ENCODE data around the gene CD300A.

Gene CD300A

GRCh38 chr17:74480290-74480689 is 13.9 kb downstream of the CD300A start:
- no peaks in the 10 kb centered on the region for H3K9me2 ChIP-seq (replicated peaks; ENCODE audit: control insufficient read depth, low read length)
- no peak for TF ChIP-seq CTCF (IDR thresholded peaks at IDR 0.05; ENCODE audit: low read depth, low read length, poor library complexity, severe bottlenecking)
- no peak for TF ChIP-seq EZH2phosphoT487 (IDR thresholded peaks at IDR 0.05; ENCODE audit: borderline replicate concordance, low read length)
- no peaks in the 10 kb centered on the region; the same call in 1 of the 2 replicates for H3K27me3 ChIP-seq (ENCODE audit: control insufficient read depth, low read length)
- no peaks in the 10 kb centered on the region for H4K20me1 ChIP-seq (ENCODE audit: control insufficient read depth, insufficient read depth, low read depth, low read length)
- no peaks in the 10 kb centered on the region for H3F3A ChIP-seq (ENCODE audit: control insufficient read depth, insufficient read depth)
- H3K27ac ChIP-seq (ENCODE audit: low read depth, low read length) = no peak overlapping the region
- no peak overlapping the region for H3K4me3 ChIP-seq (ENCODE audit: low read length)
- no peaks in the 10 kb centered on the region for H3K36me3 ChIP-seq (ENCODE audit: control insufficient read depth, low read length)
- H3K4me1 ChIP-seq (ENCODE audit: control insufficient read depth, low read length) = no peaks in the 10 kb centered on the region
- no peak overlapping the region for H3K4me2 ChIP-seq (ENCODE audit: low read length)
- no peaks in the 10 kb centered on the region for H3K79me2 ChIP-seq (ENCODE audit: control insufficient read depth, low read length)
- no peaks in the 10 kb centered on the region for H3K9me3 ChIP-seq (ENCODE audit: control insufficient read depth, insufficient read depth, low read length)

- no peak overlapping the region for H3K4me3 ChIP-seq (ENCODE audit: low read length)
- H4K20me1 ChIP-seq (ENCODE audit: control insufficient read depth, insufficient read depth, low read depth, low read length) = no peaks in the 10 kb centered on the region
- no peaks in the 10 kb centered on the region for H3F3A ChIP-seq (ENCODE audit: control insufficient read depth, insufficient read depth)
- TF ChIP-seq EZH2phosphoT487 (IDR thresholded peaks at IDR 0.05; ENCODE audit: borderline replicate concordance, low read length) (no peak), CTCF (IDR thresholded peaks at IDR 0.05; ENCODE audit: low read depth, low read length, poor library complexity, severe bottlenecking) (no peak)
- no peaks in the 10 kb centered on the region for H3K36me3 ChIP-seq (ENCODE audit: control insufficient read depth, low read length)
- H3K4me1 ChIP-seq (ENCODE audit: control insufficient read depth, low read length) = no peaks in the 10 kb centered on the region
- no peak overlapping the region for H3K4me2 ChIP-seq (ENCODE audit: low read length)
- H3K79me2 ChIP-seq (ENCODE audit: control insufficient read depth, low read length) = no peaks in the 10 kb centered on the region
- no peak overlapping the region for H3K27ac ChIP-seq (ENCODE audit: low read depth, low read length)
- no peaks in the 10 kb centered on the region for H3K9me3 ChIP-seq (ENCODE audit: control insufficient read depth, insufficient read depth, low read length)
- no peaks in the 10 kb centered on the region for H3K9me2 ChIP-seq (replicated peaks; ENCODE audit: control insufficient read depth, low read length)
- no peaks in the 10 kb centered on the region; the same call in 1 of the 2 replicates for H3K27me3 ChIP-seq (ENCODE audit: control insufficient read depth, low read length)
These were observed 15.2 kb downstream of the CD300A start for GRCh38 chr17:74481621-74482020.

GRCh38 chr17:74484066-74484465 is 17.6 kb downstream of the CD300A start:
- Histone ChIP-seq H3K9me2 (replicated peaks; ENCODE audit: control insufficient read depth, low read length) (no peaks in the 10 kb centered on the region), H3K4me1 (ENCODE audit: control insufficient read depth, low read length) (no peaks in the 10 kb centered on the region), H3K36me3 (ENCODE audit: control insufficient read depth, low read length) (no peaks in the 10 kb centered on the region), H3K4me2 (ENCODE audit: low read length) (no peak overlapping the region), H3K27me3 (ENCODE audit: control insufficient read depth, low read length) (no peaks in the 10 kb centered on the region; the same call in 1 of the 2 replicates), H3F3A (ENCODE audit: control insufficient read depth, insufficient read depth) (no peaks in the 10 kb centered on the region), H4K20me1 (ENCODE audit: control insufficient read depth, insufficient read depth, low read depth, low read length) (no peaks in the 10 kb centered on the region), H3K27ac (ENCODE audit: low read depth, low read length) (no peak overlapping the region), H3K79me2 (ENCODE audit: control insufficient read depth, low read length) (no peaks in the 10 kb centered on the region), H3K9me3 (ENCODE audit: control insufficient read depth, insufficient read depth, low read length) (no peaks in the 10 kb centered on the region), H3K4me3 (ENCODE audit: low read length) (no peak overlapping the region)
- TF ChIP-seq CTCF (IDR thresholded peaks at IDR 0.05; ENCODE audit: low read depth, low read length, poor library complexity, severe bottlenecking) (no peak), EZH2phosphoT487 (IDR thresholded peaks at IDR 0.05; ENCODE audit: borderline replicate concordance, low read length) (no peak)

All from DOHH2 (cell line).